Suprapubic skin (tissue), 4 donors: ENCODE measurements around the gene RHOD.

Experiments used
- EP300 ChIP-seq: sonication (generic); formaldehyde crosslinking; IDR thresholded peaks from one replicate; pipeline ENCODE4 v1.6.1; 2017; ENCODE audit warnings: antibody characterized with exemption
- POLR2A ChIP-seq, 2 donors: fragments of 450-650 bp; IDR thresholded peaks; one replicate each; pipeline ENCODE4 v1.6.1; 2017; ENCODE audit warnings: antibody characterized with exemption in 2 of 2, mild to moderate bottlenecking in 2 of 2, moderate library complexity in 2 of 2
- POLR2AphosphoS5 ChIP-seq, 3 donors: sonication (generic); formaldehyde crosslinking; IDR thresholded peaks; one replicate each; pipeline ENCODE4 v1.6.1; 2017; ENCODE audit warnings: antibody characterized with exemption in 3 of 3
- TF ChIP-seq, protein P1 (sequence below), 2 donors: fragments of 200-600 bp in 1 of 2; fragments of 450-650 bp in 1 of 2; sonication (generic) in 1 of 2; IDR thresholded peaks; one replicate each; pipeline ENCODE4 v1.5.1; 2016 to 2019; ENCODE audit warnings: antibody characterized with exemption in 2 of 2, mild to moderate bottlenecking in 1 of 2, moderate library complexity in 1 of 2

DNA sequence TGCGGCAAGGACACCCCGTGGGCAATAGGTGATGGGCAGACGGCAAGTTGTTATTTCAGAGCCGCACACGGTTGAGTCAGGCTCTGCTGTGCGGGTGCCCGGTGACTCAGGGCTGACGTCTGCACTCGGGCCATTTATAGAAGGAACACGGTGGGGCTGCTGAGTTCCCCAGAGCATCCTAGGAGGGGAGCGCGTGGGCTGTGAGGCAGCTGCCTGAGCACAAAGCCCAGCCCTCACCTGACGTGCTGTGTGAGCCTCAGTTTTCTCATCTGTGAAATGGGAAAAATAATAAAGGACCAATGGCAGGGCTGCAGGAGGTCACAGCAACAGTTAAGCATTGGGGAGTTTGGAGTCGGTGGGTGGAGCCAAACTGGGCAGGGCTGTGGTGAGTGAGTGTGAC, 11.3 kb upstream of the RHOD start:
- TF ChIP-seq, protein P1, sequence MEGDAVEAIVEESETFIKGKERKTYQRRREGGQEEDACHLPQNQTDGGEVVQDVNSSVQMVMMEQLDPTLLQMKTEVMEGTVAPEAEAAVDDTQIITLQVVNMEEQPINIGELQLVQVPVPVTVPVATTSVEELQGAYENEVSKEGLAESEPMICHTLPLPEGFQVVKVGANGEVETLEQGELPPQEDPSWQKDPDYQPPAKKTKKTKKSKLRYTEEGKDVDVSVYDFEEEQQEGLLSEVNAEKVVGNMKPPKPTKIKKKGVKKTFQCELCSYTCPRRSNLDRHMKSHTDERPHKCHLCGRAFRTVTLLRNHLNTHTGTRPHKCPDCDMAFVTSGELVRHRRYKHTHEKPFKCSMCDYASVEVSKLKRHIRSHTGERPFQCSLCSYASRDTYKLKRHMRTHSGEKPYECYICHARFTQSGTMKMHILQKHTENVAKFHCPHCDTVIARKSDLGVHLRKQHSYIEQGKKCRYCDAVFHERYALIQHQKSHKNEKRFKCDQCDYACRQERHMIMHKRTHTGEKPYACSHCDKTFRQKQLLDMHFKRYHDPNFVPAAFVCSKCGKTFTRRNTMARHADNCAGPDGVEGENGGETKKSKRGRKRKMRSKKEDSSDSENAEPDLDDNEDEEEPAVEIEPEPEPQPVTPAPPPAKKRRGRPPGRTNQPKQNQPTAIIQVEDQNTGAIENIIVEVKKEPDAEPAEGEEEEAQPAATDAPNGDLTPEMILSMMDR (IDR thresholded peaks at IDR 0.05) = no peak
- TF ChIP-seq POLR2AphosphoS5 (IDR thresholded peaks at IDR 0.05) (no peak), EP300 (no peak), POLR2A (IDR thresholded peaks at IDR 0.05) (no peak)
